ENCODE measurements around the gene NSD1. TPM values are rescaled to one million over a fixed set of nuclear protein-coding genes. Genes with fewer than 3 reads are reported as not detected.

Gene NSD1
- total and polyA plus RNA-seq, 9 of the 15 experiments (the other 6 are each of a cell fraction or from before 2014, with no cell fraction given), result 3.8 to 51.0 (median 24.7) TPM

GRCh38 chr5:177132136-177133095, 1.2 kb upstream of the NSD1 start (continued):
- TF ChIP-seq PCBP1 (IDR thresholded peaks at IDR 0.05; ENCODE audit: low read depth, low read length, poor library complexity, severe bottlenecking) (peak; percentile 98), PTBP1 (IDR thresholded peaks at IDR 0.05; ENCODE audit: low read depth, low read length) (no peak), KAT2B (IDR thresholded peaks at IDR 0.05; ENCODE audit: low read depth, low read length) (no peak), ZNF764 (CRISPR knock-in tag; IDR thresholded peaks at IDR 0.05; ENCODE audit: low read depth) (no peak), ZNF76 (CRISPR knock-in tag; IDR thresholded peaks at IDR 0.05; ENCODE audit: borderline replicate concordance) (no peak)
- TF ChIP-seq, protein P1, sequence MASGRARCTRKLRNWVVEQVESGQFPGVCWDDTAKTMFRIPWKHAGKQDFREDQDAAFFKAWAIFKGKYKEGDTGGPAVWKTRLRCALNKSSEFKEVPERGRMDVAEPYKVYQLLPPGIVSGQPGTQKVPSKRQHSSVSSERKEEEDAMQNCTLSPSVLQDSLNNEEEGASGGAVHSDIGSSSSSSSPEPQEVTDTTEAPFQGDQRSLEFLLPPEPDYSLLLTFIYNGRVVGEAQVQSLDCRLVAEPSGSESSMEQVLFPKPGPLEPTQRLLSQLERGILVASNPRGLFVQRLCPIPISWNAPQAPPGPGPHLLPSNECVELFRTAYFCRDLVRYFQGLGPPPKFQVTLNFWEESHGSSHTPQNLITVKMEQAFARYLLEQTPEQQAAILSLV (tag; IDR thresholded peaks at IDR 0.05), result no peak
- TF ChIP-seq, protein P2, sequence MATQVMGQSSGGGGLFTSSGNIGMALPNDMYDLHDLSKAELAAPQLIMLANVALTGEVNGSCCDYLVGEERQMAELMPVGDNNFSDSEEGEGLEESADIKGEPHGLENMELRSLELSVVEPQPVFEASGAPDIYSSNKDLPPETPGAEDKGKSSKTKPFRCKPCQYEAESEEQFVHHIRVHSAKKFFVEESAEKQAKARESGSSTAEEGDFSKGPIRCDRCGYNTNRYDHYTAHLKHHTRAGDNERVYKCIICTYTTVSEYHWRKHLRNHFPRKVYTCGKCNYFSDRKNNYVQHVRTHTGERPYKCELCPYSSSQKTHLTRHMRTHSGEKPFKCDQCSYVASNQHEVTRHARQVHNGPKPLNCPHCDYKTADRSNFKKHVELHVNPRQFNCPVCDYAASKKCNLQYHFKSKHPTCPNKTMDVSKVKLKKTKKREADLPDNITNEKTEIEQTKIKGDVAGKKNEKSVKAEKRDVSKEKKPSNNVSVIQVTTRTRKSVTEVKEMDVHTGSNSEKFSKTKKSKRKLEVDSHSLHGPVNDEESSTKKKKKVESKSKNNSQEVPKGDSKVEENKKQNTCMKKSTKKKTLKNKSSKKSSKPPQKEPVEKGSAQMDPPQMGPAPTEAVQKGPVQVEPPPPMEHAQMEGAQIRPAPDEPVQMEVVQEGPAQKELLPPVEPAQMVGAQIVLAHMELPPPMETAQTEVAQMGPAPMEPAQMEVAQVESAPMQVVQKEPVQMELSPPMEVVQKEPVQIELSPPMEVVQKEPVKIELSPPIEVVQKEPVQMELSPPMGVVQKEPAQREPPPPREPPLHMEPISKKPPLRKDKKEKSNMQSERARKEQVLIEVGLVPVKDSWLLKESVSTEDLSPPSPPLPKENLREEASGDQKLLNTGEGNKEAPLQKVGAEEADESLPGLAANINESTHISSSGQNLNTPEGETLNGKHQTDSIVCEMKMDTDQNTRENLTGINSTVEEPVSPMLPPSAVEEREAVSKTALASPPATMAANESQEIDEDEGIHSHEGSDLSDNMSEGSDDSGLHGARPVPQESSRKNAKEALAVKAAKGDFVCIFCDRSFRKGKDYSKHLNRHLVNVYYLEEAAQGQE (IDR thresholded peaks at IDR 0.05; ENCODE audit: borderline replicate concordance), result no peak
- TF ChIP-seq, protein P2 (CRISPR knock-in tag; IDR thresholded peaks at IDR 0.05; ENCODE audit: low read depth), result no peak

Data from K562 (cell line).